Measurements from ENCODE around the gene FGFR4. TPM values are rescaled to one million over a fixed set of nuclear protein-coding genes. Genes with fewer than 3 reads are reported as not detected.
"Not testable (repeated sequence)": the region's sequence is repeated elsewhere in the genome, so short reads cannot be mapped to it uniquely, and the experiment has no call there.

FGFR4 gene
- total RNA-seq, 3 donors from 2014 or later = 25.3 to 60.3 (median 28.9) TPM

GRCh38 chr5:177043958-177044357 is 42.8 kb upstream of the FGFR4 start:
- H3K36me3 ChIP-seq (ENCODE audit: low read depth) = no peaks in the 10 kb centered on the region
- intact Hi-C loops (cut with DNase I, micrococcal nuclease) = no loop called here
- TF ChIP-seq CTCF (IDR thresholded peaks at IDR 0.05) = no peak
- no peak for DNase-seq
- no peaks in the 10 kb centered on the region for H3K9me3 ChIP-seq
- H3K4me1 ChIP-seq (ENCODE audit: low read depth) = no peaks in the 10 kb centered on the region
- H3K4me3 ChIP-seq = no peak overlapping the region
- no peak for ATAC-seq

GRCh38 chr5:177044641-177045040 is 42.1 kb upstream of the FGFR4 start:
- H3K36me3 ChIP-seq (ENCODE audit: low read depth) = no peaks in the 10 kb centered on the region
- no peak for DNase-seq
- ATAC-seq = no peak
- no peaks in the 10 kb centered on the region for H3K4me1 ChIP-seq (ENCODE audit: low read depth)
- intact Hi-C loops (cut with DNase I, micrococcal nuclease) = no loop called here
- no peaks in the 10 kb centered on the region for H3K9me3 ChIP-seq
- no peak overlapping the region for H3K4me3 ChIP-seq
- TF ChIP-seq CTCF (IDR thresholded peaks at IDR 0.05) = no peak

- intact Hi-C loops (cut with DNase I, micrococcal nuclease) = no loop called here
- no peaks in the 10 kb centered on the region for H3K9me3 ChIP-seq
- DNase-seq (peak in 1 of 3 donors; percentile 56), ATAC-seq (peak; percentile 97)
- no peaks in the 10 kb centered on the region for H3K4me1 ChIP-seq (ENCODE audit: low read depth)
- TF ChIP-seq CTCF (IDR thresholded peaks at IDR 0.05) = no peak
- no peak overlapping the region for H3K4me3 ChIP-seq
- no peaks in the 10 kb centered on the region for H3K36me3 ChIP-seq (ENCODE audit: low read depth)
Observed at GRCh38 chr5:177045631-177046030, 41.1 kb upstream of the FGFR4 start.

GRCh38 chr5:177048531-177048930 is 38.2 kb upstream of the FGFR4 start:
- ATAC-seq; intact Hi-C loops (cut with DNase I, micrococcal nuclease); H3K36me3 ChIP-seq (ENCODE audit: low read depth); H3K4me3 ChIP-seq; H3K4me1 ChIP-seq (ENCODE audit: low read depth); H3K9me3 ChIP-seq; DNase-seq: not testable (repeated sequence)

GRCh38 chr5:177049285-177049684 is 37.4 kb upstream of the FGFR4 start:
- H3K4me1 ChIP-seq (ENCODE audit: low read depth) = no peaks in the 10 kb centered on the region
- intact Hi-C loops (cut with DNase I, micrococcal nuclease) = no loop called here
- DNase-seq = no peak
- ATAC-seq = no peak
- H3K9me3 ChIP-seq = no peaks in the 10 kb centered on the region
- TF ChIP-seq CTCF (IDR thresholded peaks at IDR 0.05) = no peak
- peaks cover 3% of the 10 kb centered on the region for H3K36me3 ChIP-seq (ENCODE audit: low read depth)
- H3K4me3 ChIP-seq = no peak overlapping the region

GRCh38 chr5:177064500-177065277 is 22.0 kb upstream of the FGFR4 start:
- no peak overlapping the region for H3K4me3 ChIP-seq
- no peak for TF ChIP-seq CTCF (IDR thresholded peaks at IDR 0.05)
- H3K9me3 ChIP-seq = no peaks in the 10 kb centered on the region
- H3K4me1 ChIP-seq (ENCODE audit: low read depth) = peaks cover 6% of the 10 kb centered on the region
- no peak for DNase-seq
- no peak for ATAC-seq
- intact Hi-C loops (cut with DNase I, micrococcal nuclease) = no loop called here
- H3K36me3 ChIP-seq (ENCODE audit: low read depth) = no peaks in the 10 kb centered on the region

Data from mucosa of descending colon (tissue), 3 donors.